CD4-positive, alpha-beta T cell (primary cell): ENCODE data around the gene TIGD1. TPM values are rescaled to one million over a fixed set of nuclear protein-coding genes. Genes with fewer than 3 reads are reported as not detected.

ENCODE experiments used
- ATAC-seq: fragments of 200-7000 bp; cut with Tn5 transposase; one replicate; pipeline ENCODE4 v1.10.0; 2022; ENCODE audit warnings: mild to moderate bottlenecking; ENCODE audit not compliant: poor library complexity
- CTCF ChIA-PET: fragments of 350-600 bp; sonication (Branson Sonifier 250); formaldehyde crosslinking; loops from one replicate; lab custom pipeline; 2021; ENCODE audit warnings: antibody characterized with exemption, inconsistent platforms; lab: Charles Lee
- POLR2A ChIA-PET: fragments of 350-600 bp; sonication (Branson Sonifier 250); formaldehyde crosslinking; loops from one replicate; lab custom pipeline; 2021; ENCODE audit warnings: antibody characterized with exemption, inconsistent platforms; lab: Charles Lee
- DNase-seq, 14 experiments: peaks; one replicate each; pipeline ENCODE4 v3.0.0-alpha.2; 2013 to 2020; ENCODE audit warnings: mixed read lengths in 2 of 14
- H3K27ac ChIP-seq, 2 donors: one replicate each; pipeline versions ENCODE4 v1.5.1 to v1.7.0; 2013; ENCODE audit warnings: low read length in 2 of 2, low read depth in 1 of 2, mild to moderate bottlenecking in 1 of 2
- H3K27me3 ChIP-seq, 2 experiments: 1 replicate in 1 of 2; 2 replicates in 1 of 2; pipeline versions ENCODE4 v1.6.1 to v1.7.0; 2013; ENCODE audit warnings: low read length in 2 of 2, control low read depth in 1 of 2, mild to moderate bottlenecking in 1 of 2, moderate library complexity in 1 of 2; ENCODE audit not compliant: insufficient read depth in 2 of 2, control insufficient read depth in 1 of 2
- H3K36me3 ChIP-seq: one replicate; pipeline ENCODE4 v1.6.1; 2013; ENCODE audit warnings: low read length, control low read depth; ENCODE audit not compliant: insufficient read depth
- H3K4me1 ChIP-seq: one replicate; pipeline ENCODE4 v1.6.1; 2013; ENCODE audit warnings: low read length, control low read depth; ENCODE audit not compliant: insufficient read depth
- H3K4me3 ChIP-seq: one replicate; pipeline ENCODE4 v1.5.1; 2013; ENCODE audit warnings: mild to moderate bottlenecking, low read length, moderate library complexity
- H3K9me3 ChIP-seq, 2 experiments: 1 replicate in 1 of 2; 2 replicates in 1 of 2; pipeline versions ENCODE4 v1.6.1 to v1.7.0; 2013; ENCODE audit warnings: low read length in 2 of 2, mild to moderate bottlenecking in 2 of 2, control low read depth in 1 of 2, moderate library complexity in 1 of 2; ENCODE audit not compliant: control insufficient read depth in 1 of 2, insufficient read depth in 1 of 2
- H3K27ac Mint-ChIP-seq: one replicate; pipeline ENCODE4 v1.8.0; 2020; ENCODE audit warnings: mixed read lengths
- H3K27me3 Mint-ChIP-seq: one replicate; pipeline ENCODE4 v1.8.0; 2021; ENCODE audit warnings: mixed read lengths
- H3K36me3 Mint-ChIP-seq: one replicate; pipeline ENCODE4 v1.8.0; 2021; ENCODE audit warnings: low read depth, mixed read lengths
- H3K4me1 Mint-ChIP-seq: one replicate; pipeline ENCODE4 v1.8.0; 2021; ENCODE audit warnings: low read depth, mixed read lengths
- H3K4me3 Mint-ChIP-seq: one replicate; pipeline ENCODE4 v1.8.0; 2020; ENCODE audit warnings: mild to moderate bottlenecking, mixed read lengths
- H3K9me3 Mint-ChIP-seq: one replicate; pipeline ENCODE4 v1.8.0; 2020; ENCODE audit warnings: mixed read lengths
- intact Hi-C, 2 experiments: fragments of 100-400 bp; cut with DNase I in 1 of 2; cut with micrococcal nuclease in 1 of 2; formaldehyde crosslinking; loops; one replicate each; pipeline versions ENCODE4 v1.15.1 to v1.9.0; 2023 to 2025; cut with DNase I, micrococcal nuclease
- total RNA-seq, 174 experiments: library from RNA in 2 of 174; stranded (reverse) in 2 of 174; gene quantifications; one replicate each; pipeline ENCODE4 v1.2.3 and lab custom pipeline; 2021 to 2026
- TF ChIP-seq, protein P1 (sequence below): fragments of 200-600 bp; IDR thresholded peaks from one replicate; pipeline ENCODE4 v1.8.0; 2022; ENCODE audit warnings: antibody characterized with exemption, mild to moderate bottlenecking

TIGD1 gene
- total RNA-seq, 2 experiments from 2014 or later = 22.1 to 22.2 TPM

DNA sequence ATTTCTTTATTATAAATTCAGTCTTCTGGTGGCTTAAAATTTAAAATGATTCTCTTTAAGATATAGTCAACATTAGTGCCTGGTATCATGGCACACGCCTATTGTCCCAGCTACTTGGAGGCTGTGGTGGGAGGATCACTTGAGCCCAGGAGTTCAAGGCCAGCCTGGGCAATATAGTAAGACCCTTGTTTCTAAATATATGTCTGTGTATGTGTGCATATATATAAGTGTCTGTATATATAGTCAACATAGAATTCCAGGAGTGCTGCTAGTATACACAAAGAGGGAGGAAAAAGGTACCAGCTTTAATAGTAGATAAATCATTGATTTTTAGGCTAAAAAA is 25.0 kb upstream of the TIGD1 start:
- no peak overlapping the region for H3K4me3 Mint-ChIP-seq
- H3K36me3 Mint-ChIP-seq = peaks cover 79% of the 10 kb centered on the region

DNA sequence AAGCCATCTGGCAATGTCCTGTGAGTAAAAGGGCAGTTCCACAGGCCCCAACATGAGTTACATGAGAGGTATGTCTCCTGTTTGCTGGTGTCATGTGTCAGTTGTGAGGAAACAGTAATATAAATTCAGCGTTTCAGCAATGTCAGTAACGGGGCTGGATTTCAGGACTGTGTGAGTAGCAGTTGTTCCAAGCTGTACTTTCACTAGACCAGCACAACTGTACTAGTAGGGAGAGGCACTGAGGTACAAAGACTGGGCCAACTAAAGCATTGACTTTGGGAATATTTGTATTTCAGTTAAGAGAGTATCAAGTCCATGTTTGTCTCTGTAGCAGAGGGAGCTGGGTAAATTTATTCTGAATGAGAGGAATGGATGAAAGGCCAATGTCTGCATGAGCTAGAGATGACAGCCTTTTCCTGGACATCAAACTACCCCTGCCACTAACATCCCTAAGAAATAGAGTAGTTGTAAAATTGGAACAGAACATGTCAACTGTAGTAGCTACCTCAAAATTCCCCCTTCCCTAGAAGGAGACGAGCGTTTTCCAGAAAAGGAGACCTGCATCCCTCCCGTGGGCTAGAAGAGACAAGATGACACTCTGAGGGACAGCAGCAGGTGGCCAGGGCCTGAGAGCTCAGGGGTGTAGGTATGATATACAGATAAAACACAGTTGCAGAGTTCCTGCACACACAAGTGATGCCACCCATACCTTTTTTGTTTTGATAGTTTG is 24.5 kb upstream of the TIGD1 start:
- no peaks in the 10 kb centered on the region for H3K4me1 Mint-ChIP-seq
- DNase-seq (no peak), ATAC-seq (no peak)
- H3K4me3 ChIP-seq = no peak overlapping the region
- no peak overlapping the region for H3K4me3 Mint-ChIP-seq
- no peaks in the 10 kb centered on the region for H3K27me3 ChIP-seq
- H3K27me3 Mint-ChIP-seq = no peaks in the 10 kb centered on the region
- TF ChIP-seq, protein P1, sequence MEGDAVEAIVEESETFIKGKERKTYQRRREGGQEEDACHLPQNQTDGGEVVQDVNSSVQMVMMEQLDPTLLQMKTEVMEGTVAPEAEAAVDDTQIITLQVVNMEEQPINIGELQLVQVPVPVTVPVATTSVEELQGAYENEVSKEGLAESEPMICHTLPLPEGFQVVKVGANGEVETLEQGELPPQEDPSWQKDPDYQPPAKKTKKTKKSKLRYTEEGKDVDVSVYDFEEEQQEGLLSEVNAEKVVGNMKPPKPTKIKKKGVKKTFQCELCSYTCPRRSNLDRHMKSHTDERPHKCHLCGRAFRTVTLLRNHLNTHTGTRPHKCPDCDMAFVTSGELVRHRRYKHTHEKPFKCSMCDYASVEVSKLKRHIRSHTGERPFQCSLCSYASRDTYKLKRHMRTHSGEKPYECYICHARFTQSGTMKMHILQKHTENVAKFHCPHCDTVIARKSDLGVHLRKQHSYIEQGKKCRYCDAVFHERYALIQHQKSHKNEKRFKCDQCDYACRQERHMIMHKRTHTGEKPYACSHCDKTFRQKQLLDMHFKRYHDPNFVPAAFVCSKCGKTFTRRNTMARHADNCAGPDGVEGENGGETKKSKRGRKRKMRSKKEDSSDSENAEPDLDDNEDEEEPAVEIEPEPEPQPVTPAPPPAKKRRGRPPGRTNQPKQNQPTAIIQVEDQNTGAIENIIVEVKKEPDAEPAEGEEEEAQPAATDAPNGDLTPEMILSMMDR = no peak
- H3K27ac ChIP-seq = no peak overlapping the region
- H3K36me3 ChIP-seq = peaks cover 47% of the 10 kb centered on the region
- H3K36me3 Mint-ChIP-seq = peaks cover 79% of the 10 kb centered on the region
- no peak overlapping the region for H3K27ac Mint-ChIP-seq
- no peaks in the 10 kb centered on the region for H3K4me1 ChIP-seq
- no peaks in the 10 kb centered on the region for H3K9me3 Mint-ChIP-seq
- ChIA-PET POLR2A (no interaction called here), CTCF (no interaction called here)
- intact Hi-C loops = no loop called here
- H3K9me3 ChIP-seq = no peaks in the 10 kb centered on the region

More for the DNA sequence above, 25.0 kb upstream of the TIGD1 start:
- Histone ChIP-seq H3K36me3 (peaks cover 44% of the 10 kb centered on the region), H3K27me3 (no peaks in the 10 kb centered on the region), H3K4me3 (no peak overlapping the region), H3K4me1 (no peaks in the 10 kb centered on the region), H3K9me3 (no peaks in the 10 kb centered on the region), H3K27ac (no peak overlapping the region)
- intact Hi-C loops = no loop called here
- CTCF ChIA-PET = no interaction called here
- H3K27me3 Mint-ChIP-seq = no peaks in the 10 kb centered on the region
- H3K9me3 Mint-ChIP-seq = no peaks in the 10 kb centered on the region
- H3K4me1 Mint-ChIP-seq = no peaks in the 10 kb centered on the region
- DNase-seq (no peak), ATAC-seq (no peak)
- POLR2A ChIA-PET = no interaction called here
- H3K27ac Mint-ChIP-seq = no peak overlapping the region
- TF ChIP-seq, protein P1 = no peak

DNA sequence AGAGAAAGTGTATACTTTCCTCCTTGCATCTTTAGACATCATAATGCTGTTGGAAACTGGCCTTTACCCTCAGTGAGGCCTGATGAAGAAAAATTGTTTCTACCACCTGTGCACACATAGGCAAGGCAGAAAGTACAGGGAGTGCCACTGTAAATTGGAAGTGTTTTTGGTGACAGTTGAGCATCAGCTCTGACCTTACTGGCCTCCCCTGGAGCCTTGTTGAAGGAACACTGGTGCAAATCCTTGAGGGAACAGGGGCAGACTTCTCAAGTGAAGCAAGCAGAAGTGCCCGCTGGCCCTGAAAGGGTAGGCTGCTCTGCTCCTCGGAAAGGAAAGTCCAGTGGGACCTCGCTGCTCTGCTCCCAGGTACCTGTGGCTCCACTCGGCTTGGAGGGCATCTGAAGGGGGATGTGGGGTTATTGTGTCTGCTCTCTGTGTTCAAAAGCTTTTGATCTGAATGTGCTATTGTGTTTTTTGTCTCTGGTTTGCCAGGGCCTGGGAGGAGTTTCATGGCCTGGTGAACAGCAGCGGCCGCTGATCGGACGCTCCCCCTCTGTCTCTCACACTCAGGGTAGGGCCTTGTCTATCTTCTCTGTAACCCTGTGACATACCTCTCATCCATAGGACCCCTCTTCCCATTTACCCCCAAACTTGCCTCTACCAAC is 23.5 kb upstream of the TIGD1 start:
- no peak overlapping the region for H3K27ac ChIP-seq
- DNase-seq (no peak), ATAC-seq (no peak)
- Mint-ChIP-seq H3K4me1 (no peaks in the 10 kb centered on the region), H3K27ac (no peak overlapping the region), H3K9me3 (no peaks in the 10 kb centered on the region), H3K36me3 (peaks cover 87% of the 10 kb centered on the region), H3K4me3 (no peak overlapping the region), H3K27me3 (no peaks in the 10 kb centered on the region)
- TF ChIP-seq, protein P1 = no peak
- no peak overlapping the region for H3K4me3 ChIP-seq
- ChIA-PET CTCF (no interaction called here), POLR2A (no interaction called here)
- intact Hi-C loops = no loop called here
- no peaks in the 10 kb centered on the region for H3K27me3 ChIP-seq
- H3K4me1 ChIP-seq = no peaks in the 10 kb centered on the region
- H3K9me3 ChIP-seq = no peaks in the 10 kb centered on the region
- H3K36me3 ChIP-seq = peaks cover 57% of the 10 kb centered on the region
